ENCODE results near the gene NPAS1.
"Not testable (repeated sequence)": the region's sequence is repeated elsewhere in the genome, so short reads cannot be mapped to it uniquely, and the experiment has no call there.

Gene NPAS1

GRCh38 chr19:46992699-46993535, 26.7 kb upstream of the NPAS1 start:
- DNase-seq: no peak

DNA sequence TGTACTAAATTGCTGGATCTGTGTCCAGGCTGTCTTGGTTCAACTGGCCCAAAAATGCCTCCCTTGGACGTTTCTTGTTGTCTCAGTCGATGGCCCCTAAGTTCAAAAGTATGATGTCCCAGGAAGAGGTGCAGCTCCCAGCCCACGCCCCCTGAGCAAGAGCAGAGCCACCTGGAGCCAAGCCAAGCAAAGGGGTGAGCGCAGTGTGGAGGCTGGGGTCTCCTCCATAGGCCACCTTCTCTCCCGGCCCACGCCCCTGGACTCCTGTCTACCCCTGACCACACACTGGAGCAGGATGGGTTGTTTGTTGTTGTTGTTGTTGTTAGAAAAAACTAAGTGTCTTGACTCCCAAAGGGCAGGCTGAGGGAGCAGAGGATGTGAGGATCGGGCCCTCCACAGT, 26.0 kb upstream of the NPAS1 start:
- DNase-seq: no peak

- DNase-seq: no peak
Observed at GRCh38 chr19:46994141-46994686, 25.4 kb upstream of the NPAS1 start.

GRCh38 chr19:46995492-46995891, 24.1 kb upstream of the NPAS1 start:
- no peak for DNase-seq

DNA sequence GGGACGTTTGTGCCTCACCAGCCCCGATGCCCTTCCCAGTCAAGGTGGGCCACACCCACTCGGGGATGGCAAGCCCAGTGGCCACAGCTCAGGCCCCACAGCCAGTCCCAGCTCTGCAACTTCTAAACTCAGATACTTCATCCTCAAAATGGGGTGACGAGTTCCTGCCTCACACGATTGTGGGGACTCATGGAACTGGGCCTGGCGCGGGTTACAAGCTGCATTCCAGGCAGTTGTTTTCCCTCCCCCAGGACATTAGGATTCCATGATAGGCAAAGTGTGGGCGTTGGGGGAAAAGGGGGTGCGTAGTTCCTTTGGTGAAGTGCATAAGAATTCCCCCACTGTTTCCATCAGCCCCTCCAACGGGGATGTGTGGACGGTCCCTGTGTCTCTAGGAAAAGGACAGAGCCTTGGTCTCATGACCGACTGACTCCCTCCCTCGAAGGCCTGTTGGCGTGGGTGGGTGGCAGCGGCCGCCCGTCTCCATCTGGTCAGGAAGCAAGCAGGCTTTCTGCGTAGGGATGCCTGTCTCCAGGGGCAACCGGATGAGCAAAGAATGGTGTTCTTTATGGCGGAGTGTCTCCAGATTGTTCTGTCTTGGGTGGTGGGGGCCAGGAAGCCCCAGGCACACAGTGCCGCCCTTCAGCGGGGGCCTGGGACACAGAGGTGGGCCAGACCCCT, 21.1 kb upstream of the NPAS1 start:
- DNase-seq: no peak

GRCh38 chr19:46999377-46999776, 20.3 kb upstream of the NPAS1 start:
- DNase-seq: no peak

DNA sequence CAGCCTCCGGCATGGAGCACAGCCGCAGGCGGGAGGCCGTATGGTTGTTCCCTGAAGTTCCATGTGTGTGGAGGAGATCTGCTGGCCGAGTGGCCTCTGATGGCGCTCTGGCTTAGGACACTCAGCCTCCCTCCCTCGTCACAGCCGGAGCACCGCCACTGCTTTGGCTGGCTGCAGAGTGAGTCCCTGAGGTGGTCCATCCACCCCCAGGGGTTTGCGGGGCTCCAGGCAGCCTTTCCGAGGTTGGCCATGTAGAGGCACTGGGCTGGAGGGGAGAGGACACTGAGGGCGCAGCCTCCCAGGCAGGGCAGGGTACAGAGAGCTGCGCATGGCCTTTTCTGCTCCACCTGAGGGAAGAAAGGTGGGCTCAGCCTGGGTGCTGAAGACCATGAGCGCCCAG, 19.8 kb upstream of the NPAS1 start:
- no peak for DNase-seq

- DNase-seq: no peak
Observed at GRCh38 chr19:47000373-47000772, 19.3 kb upstream of the NPAS1 start.

- DNase-seq: no peak
Observed at GRCh38 chr19:47001584-47001983, 18.1 kb upstream of the NPAS1 start.

DNA sequence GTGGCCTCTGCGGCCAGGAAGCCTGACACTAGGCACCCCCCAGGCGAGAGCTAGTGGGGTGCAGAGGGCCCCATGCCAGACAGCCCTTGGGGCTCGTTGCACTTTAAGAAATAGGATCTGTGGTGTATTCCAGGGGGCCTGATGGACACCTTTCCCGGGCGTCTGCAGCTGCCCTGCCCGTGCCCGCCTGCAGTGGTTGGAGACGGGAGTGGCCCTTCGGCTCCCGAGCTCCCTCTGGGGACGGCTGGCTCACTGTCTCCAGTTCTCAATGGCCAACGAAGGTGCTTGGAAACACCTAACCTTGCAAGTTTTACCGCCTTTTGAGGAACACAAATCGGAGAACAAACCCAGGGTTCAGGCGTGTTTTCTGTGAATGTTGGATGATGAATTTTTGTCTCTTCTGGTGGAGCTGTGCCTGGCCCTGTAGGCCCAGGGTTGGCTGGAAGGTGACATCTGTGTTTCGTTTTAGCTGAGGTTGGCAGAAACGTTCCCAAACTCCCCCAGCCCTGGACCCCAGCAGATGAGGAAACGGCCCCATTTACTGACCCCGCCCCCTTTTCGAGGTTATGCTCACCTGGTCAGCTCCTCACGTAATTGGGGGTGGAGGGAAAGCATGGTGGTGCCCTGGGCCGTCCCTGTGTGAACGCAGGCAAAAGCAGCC, 17.4 kb upstream of the NPAS1 start:
- DNase-seq: no peak

DNA sequence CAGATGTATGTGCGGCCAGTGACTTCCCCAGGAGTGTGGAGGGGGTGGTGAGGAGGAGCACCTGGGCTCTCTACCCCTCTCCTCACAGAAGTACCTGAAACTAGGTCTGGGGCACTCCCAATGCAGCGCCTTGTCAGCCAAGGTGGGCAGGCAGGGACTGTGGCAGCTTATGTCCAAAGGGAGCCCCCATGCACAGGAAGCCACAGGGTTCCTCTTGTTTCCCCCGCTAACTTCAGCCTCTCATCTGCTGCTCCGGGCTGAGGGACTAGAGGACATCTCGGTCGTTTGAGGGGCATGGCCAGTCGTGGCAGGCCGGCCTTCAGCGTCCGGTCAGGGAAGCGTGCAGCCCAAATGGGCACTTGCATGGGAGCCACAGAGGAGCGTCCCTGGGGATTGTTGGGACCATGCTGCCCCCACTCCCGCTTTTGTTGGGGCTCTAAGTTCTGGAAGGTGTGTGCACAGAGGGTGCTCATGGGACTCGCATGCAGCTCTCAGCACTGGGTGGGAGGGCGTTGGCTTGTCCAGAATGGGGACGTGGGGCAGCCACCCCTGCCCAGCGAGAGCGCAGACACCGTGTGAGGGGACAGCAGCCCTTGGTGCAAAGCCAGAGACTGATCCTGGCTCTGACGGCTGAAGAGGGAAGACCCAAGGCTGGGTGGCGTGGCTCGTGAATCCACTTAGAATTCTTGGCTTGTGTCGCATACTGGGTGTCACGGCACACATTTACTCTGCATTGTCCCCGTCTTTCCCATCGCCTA, 16.6 kb upstream of the NPAS1 start:
- DNase-seq: no peak

DNA sequence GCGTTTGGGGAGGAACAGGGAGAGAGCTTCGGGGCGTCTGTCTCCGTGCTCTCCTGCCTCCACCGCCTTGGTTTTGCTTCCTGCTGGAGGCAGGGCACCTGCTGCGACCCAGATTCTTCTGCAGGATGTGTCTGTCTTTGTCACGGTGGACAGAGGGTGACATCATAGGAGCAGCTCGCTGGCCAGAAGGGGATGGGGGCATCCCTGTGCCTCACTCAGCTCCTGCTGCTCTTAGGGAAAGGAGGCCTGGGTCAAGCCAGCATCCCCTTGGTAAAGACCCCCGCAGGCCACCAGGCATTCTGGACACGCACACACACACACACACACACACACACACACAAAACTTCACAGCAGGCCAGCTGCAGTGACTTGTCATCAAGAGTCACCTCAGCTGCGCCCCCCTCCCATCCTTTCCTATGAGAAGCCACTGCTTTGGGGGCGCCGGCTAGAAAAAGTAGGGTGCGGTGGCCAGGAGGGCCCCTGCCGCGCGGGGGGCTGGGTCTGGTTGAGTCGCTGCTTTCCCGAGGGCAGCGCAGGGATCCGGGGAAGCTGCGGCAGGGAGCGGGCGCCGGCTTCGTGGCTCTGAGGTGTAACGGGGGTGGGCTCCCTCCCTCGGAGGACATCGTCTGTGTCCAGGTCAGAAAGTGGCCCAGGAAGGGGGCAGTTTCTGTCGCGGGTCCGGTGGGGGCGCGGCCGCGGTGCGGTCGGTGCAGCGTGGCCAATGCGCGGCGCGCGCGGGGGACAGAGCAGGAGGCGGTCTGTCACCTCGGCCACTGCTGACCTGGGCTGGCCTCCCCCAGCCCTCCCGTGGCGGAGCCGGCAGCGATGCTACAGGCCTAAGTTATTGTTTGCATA, 15.8 kb upstream of the NPAS1 start:
- DNase-seq: no peak

DNA sequence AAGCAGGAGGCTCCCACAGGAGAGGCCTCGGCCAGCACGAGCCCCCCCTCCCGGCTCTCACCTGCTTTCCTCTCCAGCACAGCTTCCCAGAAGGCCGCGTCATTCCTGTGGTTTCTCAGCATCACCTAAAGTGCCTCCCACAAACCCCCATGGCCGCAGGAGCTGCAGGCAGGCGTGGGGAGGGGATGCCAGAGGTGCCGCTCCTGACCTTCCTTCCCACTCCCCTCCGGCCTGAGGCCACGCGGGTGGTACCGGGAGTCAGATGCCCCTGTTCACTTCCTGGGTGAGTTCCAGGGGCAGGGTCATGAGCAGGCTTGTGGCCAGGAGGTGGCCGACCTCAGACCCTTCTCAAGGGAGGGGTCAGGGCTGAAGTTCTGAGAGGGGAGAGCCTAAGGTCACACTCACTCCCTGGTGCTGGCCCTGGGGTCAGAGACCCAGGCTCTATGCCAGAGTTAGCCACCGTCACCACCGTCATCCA, 14.4 kb upstream of the NPAS1 start:
- DNase-seq: no peak

DNA sequence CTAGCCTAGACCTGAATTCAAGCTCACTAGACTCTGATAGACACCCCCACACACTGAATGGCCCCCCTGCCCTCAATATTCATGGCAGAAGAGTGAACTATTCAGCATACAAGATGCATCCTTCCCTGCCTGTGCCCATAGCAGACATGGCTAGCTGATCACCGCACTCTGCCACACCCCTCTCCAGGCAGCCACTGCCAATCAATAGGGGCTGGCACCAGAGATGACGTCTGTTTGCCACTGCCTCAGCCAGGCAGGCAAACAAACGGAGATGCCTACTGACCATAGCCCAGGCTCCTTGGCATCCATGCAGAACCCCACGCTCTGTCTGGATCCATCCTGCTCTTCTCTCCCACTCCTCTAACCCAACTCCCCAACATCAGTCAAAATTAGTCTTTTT, 13.8 kb upstream of the NPAS1 start:
- no peak for DNase-seq

GRCh38 chr19:47006496-47006895, 13.1 kb upstream of the NPAS1 start:
- no peak for DNase-seq

DNA sequence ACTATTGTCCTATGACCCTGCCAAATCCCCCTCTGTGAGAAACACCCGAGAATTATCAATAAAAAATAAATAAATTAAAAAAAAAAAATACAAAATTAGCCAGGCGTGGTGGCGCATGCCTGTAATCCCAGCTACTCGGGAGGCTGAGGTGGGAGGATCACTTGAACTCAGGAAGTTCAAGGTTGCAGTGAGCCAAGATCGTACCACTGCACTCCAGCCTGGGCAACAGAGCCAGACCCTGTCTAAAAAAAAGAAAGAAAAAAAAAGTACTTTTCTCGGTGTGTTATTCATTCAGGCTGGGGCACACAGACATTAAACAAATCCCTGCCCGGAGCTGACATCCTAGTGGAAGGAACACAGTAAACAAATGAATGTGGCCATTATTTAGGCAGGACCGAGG, 9.1 kb upstream of the NPAS1 start:
- not testable (repeated sequence) for DNase-seq

GRCh38 chr19:47012617-47013016, 7.0 kb upstream of the NPAS1 start:
- DNase-seq: no peak

DNA sequence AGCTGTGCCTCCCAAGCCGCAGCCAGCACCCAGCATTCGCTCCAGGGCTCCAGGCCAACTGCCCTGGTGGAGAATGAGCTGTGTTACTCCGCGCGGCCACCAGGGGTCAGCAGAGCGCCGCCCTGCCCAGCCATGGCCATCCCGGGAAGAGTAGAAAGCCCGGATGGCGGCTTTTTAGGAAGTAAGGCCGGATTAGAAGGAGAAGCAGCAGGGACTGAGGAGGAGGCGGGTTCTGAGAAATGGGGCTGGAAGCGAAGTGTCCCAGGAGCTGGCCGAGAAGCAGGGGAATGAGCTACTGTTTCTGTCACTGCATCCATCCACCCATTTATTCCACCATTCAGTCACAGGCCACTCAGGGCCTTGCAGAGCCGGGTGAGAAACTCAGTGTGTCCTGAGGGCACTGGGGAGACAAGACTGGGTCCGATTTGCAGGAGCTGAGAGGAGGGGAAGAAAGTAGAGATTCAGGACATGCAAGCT, 6.6 kb upstream of the NPAS1 start:
- DNase-seq: peak; percentile 64

GRCh38 chr19:47018923-47019322, 714 bp upstream of the NPAS1 start:
- DNase-seq: no peak

DNA sequence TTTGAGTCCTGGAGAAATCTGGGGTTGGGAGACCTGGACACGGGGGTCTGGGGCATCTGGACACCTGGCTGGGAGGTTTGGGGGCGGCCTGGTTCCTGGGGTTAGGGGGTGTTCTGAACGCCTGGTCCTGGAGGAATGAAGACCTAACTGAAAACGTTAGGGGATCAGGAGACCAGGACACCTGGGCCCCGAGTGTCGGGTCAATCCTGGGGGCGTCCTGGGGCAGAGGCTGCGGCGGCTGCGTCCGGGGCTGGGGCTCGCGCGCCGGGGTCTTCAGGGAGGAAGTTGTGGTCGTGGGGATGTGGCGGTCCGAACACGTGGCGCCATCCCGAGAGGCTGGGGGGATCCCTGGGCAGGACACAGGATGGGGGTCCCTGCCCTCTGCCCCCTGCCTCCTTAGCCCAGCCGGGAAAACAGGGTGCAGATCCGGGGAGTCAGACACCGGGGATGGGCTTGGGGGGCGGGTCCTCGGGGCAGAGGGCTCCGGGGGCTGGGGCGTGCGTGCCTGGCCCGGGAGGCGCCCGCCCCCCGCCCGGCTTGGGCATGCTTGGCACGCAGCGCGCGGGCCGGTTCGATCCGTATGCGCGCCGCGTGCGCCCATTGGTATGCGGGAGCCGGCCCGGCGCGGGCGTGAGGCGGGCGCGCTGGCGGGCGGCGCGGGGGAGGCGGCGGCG, 632 bp downstream of the NPAS1 start:
- DNase-seq: no peak

DNA sequence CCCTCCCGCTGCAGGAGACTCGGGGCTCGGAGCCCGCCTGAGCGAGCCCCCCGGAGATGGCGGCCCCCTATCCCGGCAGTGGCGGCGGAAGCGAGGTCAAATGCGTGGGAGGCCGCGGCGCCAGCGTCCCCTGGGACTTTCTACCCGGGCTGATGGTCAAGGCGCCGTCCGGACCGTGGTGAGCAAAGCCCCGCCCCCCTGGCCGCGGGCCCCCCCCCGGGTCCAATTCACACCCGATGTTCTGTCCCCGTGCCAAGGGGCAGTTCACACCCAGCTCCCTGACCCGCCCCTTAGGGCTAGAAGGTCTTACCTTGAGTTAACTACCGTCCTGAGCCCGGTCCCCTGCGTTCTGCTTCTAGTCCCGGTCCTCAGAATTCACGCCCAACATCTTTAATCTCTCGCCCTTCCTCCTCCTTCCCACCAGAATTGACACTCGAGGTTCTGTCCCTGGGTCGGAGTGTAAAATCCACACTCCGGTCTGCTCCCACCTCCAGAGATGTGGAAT, 1.4 kb downstream of the NPAS1 start:
- no peak for DNase-seq
